ENCODE data around the gene ENPP1.

DNA sequence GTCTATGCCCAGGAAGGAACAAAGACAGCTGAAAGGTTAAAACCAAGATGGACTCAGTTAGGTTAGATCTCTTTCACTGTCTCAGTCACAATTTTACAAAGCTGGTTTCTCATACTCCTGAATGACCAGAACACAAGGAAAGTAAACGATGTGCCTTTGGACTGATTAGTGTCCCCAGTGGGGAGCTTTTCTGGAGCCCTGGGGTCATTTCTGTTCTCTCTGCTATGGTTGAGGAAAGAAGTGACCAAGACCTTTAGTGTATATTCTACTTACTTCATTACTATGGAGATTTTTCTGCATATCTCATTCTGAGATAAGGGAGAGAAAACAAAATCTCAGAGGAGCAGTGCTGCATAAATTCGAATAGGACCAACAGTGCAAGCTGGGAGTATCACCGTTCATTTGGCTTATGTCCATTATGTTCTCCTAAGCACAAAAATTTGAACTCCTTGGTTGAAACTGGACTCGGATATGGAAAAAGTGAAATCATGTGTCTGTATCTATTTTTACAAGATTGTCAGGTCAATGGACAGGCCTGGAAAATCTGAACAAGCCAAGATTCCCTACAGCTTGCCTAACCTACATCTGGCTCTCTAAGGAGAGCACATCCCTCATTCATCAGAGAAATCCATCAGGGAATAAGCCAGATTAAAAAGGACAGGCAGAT, 34.4 kb upstream of the ENPP1 start:
- TF ChIP-seq, protein P1, sequence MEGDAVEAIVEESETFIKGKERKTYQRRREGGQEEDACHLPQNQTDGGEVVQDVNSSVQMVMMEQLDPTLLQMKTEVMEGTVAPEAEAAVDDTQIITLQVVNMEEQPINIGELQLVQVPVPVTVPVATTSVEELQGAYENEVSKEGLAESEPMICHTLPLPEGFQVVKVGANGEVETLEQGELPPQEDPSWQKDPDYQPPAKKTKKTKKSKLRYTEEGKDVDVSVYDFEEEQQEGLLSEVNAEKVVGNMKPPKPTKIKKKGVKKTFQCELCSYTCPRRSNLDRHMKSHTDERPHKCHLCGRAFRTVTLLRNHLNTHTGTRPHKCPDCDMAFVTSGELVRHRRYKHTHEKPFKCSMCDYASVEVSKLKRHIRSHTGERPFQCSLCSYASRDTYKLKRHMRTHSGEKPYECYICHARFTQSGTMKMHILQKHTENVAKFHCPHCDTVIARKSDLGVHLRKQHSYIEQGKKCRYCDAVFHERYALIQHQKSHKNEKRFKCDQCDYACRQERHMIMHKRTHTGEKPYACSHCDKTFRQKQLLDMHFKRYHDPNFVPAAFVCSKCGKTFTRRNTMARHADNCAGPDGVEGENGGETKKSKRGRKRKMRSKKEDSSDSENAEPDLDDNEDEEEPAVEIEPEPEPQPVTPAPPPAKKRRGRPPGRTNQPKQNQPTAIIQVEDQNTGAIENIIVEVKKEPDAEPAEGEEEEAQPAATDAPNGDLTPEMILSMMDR (IDR thresholded peaks at IDR 0.05), result no peak
- no peak for TF ChIP-seq POLR2A (IDR thresholded peaks at IDR 0.05)
